HG02763 (cell line): ENCODE results near the gene LAMTOR1.

Source experiments
- ATAC-seq: cut with Tn5 transposase; IDR thresholded peaks from one replicate; pipeline ENCODE4 v1.9.1; 2021; ENCODE audit warnings: mild to moderate bottlenecking, moderate library complexity; ENCODE audit not compliant: unreplicated experiment

The LAMTOR1 gene

GRCh38 chr11:72083414-72083813 lies 19.7 kb downstream of the LAMTOR1 start:
- no peak for ATAC-seq

- ATAC-seq, result no peak
Measured at GRCh38 chr11:72081821-72082453, 21.2 kb downstream of the LAMTOR1 start.

- ATAC-seq, result no peak
Measured at GRCh38 chr11:72081184-72081644, 21.9 kb downstream of the LAMTOR1 start.

GRCh38 chr11:72080326-72081183 lies 22.5 kb downstream of the LAMTOR1 start, which contains the start of the genes LRRC51 and NUMA1:
Gene LRRC51 (plus strand): TSS chr11:72080850. CDS start chr11:72089084, 8,234 bp downstream.
Gene NUMA1 (minus strand): TSS chr11:72080542. CDS start chr11:72035943, 44,599 bp downstream.
- peak; percentile 92 for ATAC-seq

- ATAC-seq, result no peak
Measured at GRCh38 chr11:72079819-72080325, 23.2 kb downstream of the LAMTOR1 start.

GRCh38 chr11:72078477-72078876 lies 24.6 kb downstream of the LAMTOR1 start:
- no peak for ATAC-seq

- no peak for ATAC-seq
Measured at GRCh38 chr11:72075756-72076155, 27.3 kb downstream of the LAMTOR1 start.

- ATAC-seq, result no peak
Measured at GRCh38 chr11:72075109-72075508, 28.0 kb downstream of the LAMTOR1 start.

GRCh38 chr11:72072348-72072747 lies 30.7 kb downstream of the LAMTOR1 start:
- ATAC-seq, result no peak

GRCh38 chr11:72070491-72070890 lies 32.6 kb downstream of the LAMTOR1 start:
- no peak for ATAC-seq

- no peak for ATAC-seq
Measured at GRCh38 chr11:72069787-72070251, 33.3 kb downstream of the LAMTOR1 start.

GRCh38 chr11:72069200-72069599 lies 33.9 kb downstream of the LAMTOR1 start:
- no peak for ATAC-seq

GRCh38 chr11:72067676-72068075 lies 35.4 kb downstream of the LAMTOR1 start:
- no peak for ATAC-seq

- ATAC-seq, result no peak
Measured at GRCh38 chr11:72067266-72067665, 35.8 kb downstream of the LAMTOR1 start.

GRCh38 chr11:72066855-72067254 lies 36.2 kb downstream of the LAMTOR1 start:
- ATAC-seq, result no peak

GRCh38 chr11:72061739-72062396 lies 41.2 kb downstream of the LAMTOR1 start:
- no peak for ATAC-seq

- no peak for ATAC-seq
Measured at GRCh38 chr11:72058416-72059034, 44.6 kb downstream of the LAMTOR1 start.

- no peak for ATAC-seq
Measured at GRCh38 chr11:72048766-72049460, 54.2 kb downstream of the LAMTOR1 start.
